HG03571 (cell line): ENCODE data around the gene SELENOI.
"Not testable (repeated sequence)": the region's sequence is repeated elsewhere in the genome, so short reads cannot be mapped to it uniquely, and the experiment has no call there.

Experiments used
- ATAC-seq: cut with Tn5 transposase; IDR thresholded peaks from one replicate; pipeline ENCODE4 v1.9.1; 2021; ENCODE audit not compliant: unreplicated experiment

The SELENOI gene

GRCh38 chr2:26356111-26356510, 10.2 kb downstream of the SELENOI start:
- no peak for ATAC-seq

GRCh38 chr2:26356771-26357170, 10.8 kb downstream of the SELENOI start:
- no peak for ATAC-seq

- no peak for ATAC-seq
Observed at GRCh38 chr2:26359886-26360473, 14.0 kb downstream of the SELENOI start.

GRCh38 chr2:26363323-26363722, 17.4 kb downstream of the SELENOI start:
- no peak for ATAC-seq

DNA sequence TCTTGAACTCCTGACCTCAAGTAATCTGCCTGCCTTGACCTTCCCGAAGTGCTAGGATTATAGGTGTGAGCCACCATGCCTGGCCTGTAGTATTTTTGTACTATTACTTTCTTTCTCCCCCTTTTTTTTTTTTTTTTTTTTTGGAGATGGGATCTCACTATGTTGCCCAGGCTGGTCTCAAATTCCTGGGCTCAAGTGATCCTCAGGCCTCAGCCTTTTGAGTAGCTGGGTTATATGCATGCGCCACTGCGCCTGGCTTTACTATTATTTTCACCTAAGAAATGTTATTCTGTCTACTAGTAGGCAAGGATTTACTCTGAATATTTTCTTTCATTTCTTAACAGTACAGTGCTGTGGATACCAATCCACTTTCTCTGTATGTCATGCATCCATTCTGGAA, 18.0 kb downstream of the SELENOI start:
- no peak for ATAC-seq

- no peak for ATAC-seq
Observed at GRCh38 chr2:26364669-26365068, 18.7 kb downstream of the SELENOI start.

- ATAC-seq = no peak
Observed at GRCh38 chr2:26366957-26367356, 21.0 kb downstream of the SELENOI start.

DNA sequence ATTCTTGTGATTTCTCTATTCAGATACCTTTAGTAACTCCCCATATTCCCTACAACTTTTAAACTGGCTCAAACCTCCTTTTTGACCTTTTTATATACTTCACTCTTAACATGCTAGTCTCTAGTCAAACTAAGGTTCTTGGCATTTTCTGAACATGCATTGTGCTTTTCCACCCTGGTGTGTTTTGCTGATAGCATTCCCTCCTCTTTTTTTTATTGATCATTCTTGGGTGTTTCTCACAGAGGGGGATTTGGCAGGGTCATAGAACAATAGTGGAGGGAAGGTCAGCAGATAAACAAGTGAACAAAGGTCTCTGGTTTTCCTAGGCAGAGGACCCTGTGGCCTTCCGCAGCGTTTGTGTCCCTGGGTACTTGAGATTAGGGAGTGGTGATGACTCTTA, 23.7 kb downstream of the SELENOI start:
- ATAC-seq = not testable (repeated sequence)

DNA sequence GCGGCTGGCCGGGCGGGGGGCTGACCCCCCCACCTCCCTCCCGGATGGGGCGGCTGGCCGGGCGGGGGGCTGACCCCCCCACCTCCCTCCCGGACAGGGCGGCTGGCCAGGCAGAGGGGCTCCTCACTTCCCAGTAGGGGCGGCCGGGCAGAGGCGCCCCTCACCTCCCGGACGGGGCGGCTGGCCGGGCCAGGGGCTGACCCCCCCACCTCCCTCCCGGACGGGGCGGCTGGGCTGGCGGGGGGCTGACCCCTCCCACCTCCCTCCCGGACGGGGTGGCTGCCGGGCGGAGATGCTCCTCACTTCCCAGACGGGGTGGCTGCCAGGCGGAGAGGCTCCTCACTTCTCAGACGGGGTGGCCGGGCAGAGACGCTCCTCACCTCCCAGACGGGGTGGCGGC, 25.0 kb downstream of the SELENOI start:
- not testable (repeated sequence) for ATAC-seq

DNA sequence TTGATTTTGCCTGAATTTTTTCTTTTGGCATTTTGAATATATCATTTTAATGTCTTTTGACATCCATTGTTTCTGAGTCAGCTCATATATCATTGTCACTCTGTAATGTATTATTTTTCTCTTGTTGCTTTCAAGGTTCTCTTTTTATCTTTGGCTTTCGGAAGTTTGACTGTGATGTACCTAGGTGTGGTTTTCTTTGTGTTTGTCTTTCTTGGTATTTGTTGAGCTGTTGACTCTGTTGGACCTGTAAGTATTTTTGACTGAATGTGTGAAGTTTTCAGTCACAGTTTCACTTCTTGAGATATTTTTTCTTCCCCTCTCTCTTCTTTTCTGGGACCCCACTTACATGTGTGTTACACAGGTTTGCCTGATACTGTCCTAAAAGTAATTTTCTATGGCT, 30.9 kb downstream of the SELENOI start:
- no peak for ATAC-seq

DNA sequence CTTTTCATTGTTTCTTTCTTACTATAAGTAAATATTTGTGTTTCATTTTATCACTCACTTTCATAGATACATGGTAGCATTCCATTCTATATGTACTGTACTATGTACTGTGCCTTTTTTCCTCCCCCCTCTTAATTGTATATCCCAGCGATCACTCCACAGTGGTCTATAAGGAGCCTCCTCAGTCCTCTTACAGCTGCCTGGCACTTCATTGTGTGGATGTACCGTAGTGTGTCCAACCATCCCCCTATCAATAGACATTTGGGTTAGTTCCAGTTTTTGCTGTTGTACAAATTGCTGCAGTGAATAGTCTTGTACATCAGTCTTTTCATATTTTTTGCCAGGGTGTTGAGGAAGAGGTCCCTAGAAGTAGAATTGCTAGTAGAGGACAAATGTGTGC, 34.3 kb downstream of the SELENOI start:
- no peak for ATAC-seq

GRCh38 chr2:26382564-26382963, 36.6 kb downstream of the SELENOI start:
- ATAC-seq = no peak

GRCh38 chr2:26384183-26384582, 38.2 kb downstream of the SELENOI start:
- ATAC-seq = no peak

GRCh38 chr2:26384597-26384996, 38.7 kb downstream of the SELENOI start:
- no peak for ATAC-seq

- ATAC-seq = no peak
Observed at GRCh38 chr2:26387189-26387588, 41.2 kb downstream of the SELENOI start.

GRCh38 chr2:26394694-26395093, 48.8 kb downstream of the SELENOI start:
- ATAC-seq = no peak

DNA sequence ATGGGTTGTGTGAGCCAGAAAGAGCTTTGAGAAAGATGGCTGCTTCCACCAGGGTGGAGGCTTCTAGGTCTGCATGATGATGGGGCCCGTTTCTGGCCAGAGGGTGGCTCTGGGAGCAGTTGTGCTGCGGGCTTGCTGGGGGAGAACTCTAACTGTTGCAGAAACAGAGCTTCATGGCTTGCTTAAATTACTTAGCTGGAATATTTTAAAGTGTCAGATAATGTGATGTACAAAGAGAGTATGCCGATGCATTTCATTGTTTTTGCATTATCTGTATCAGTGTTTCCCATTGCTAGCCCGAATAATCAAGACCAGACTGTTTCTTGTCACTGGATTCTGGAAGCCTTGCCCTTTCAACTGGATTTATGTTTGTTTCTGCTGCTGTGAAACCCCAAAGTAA, 49.5 kb downstream of the SELENOI start:
- ATAC-seq = no peak

- ATAC-seq = no peak
Observed at GRCh38 chr2:26396734-26397298, 50.9 kb downstream of the SELENOI start.

GRCh38 chr2:26399771-26400376, 53.9 kb downstream of the SELENOI start:
- ATAC-seq = no peak

- no peak for ATAC-seq
Observed at GRCh38 chr2:26400723-26401122, 54.8 kb downstream of the SELENOI start.

DNA sequence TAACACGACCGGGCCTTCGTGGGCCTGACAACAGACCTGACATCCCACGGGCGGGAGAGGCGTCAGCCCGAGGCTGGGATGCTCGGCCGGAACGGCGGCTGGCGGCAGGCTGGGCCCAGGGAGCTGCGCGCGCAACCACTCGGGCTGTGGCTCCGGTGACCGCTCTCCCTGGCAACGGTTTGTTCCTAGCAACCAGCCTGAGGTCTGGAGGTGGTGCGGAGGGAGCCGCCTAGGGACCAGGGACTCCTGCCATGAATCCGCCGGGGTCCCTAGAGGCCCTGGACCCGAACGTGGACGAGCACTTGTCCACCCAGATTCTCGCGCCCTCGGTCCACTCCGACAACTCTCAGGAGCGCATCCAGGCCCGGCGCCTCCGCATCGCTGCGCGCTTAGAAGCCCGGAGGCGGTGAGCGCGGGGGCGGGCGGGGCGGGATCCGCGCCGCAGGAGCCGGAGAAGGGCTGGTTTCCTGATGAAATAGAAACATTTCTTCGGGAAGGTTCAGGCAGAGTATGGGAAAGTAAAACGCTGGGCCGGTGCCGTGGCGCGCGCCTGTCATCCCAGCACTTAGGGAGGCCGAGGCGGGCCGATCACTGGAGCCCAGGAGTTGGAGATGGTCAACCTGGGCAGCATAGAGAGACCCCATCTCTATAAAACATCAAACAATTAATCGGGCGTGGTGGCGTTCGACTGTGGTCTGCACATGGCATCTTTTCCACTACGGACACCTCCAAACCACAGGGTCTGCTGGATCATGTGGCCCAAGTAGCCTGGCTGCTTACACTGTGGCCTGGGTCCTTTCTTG, 56.0 kb downstream of the SELENOI start, which contains the start of gene DRC1:
Gene DRC1 (plus strand): TSS at position 182 of the 803 bp plus-strand sequence. CDS start 70 bp downstream, at position 252.
- no peak for ATAC-seq

DNA sequence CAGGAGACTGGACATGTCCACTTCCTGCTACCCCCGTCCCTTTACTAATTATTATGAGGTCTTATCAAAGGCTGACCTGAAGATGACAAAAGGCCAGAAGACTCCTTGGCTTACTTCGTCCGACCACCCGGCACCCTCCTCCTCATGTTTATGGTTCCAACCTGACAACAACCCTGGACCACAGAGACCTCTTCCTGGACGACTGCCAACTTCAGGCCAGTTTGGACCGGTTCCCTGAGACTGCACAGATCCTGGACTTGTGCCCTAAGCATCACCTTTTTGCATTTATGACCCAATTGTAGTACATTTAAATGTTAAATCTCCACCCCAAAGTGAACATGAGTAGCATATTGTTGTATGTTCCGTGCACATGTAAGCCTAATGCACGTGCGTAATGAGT, 61.6 kb downstream of the SELENOI start:
- ATAC-seq = no peak
